H1 (cell line): ENCODE measurements around the gene SLC15A3. TPM values are rescaled to one million over a fixed set of nuclear protein-coding genes. Genes with fewer than 3 reads are reported as not detected.

Experiments
- CBX8 ChIP-seq: fragments of 300-800, 300-1000 bp; sonication (generic); IDR thresholded peaks from 2 replicates; pipeline ENCODE4 v1.7.1; 2016; ENCODE audit warnings: low read depth, low read length, borderline replicate concordance
- CEBPB ChIP-seq: IDR thresholded peaks from 2 replicates; pipeline ENCODE4 v1.6.1; 2012; ENCODE audit warnings: low read depth, low read length
- CTBP2 ChIP-seq: IDR thresholded peaks from 2 replicates; pipeline ENCODE4 v1.7.0; 2011; ENCODE audit warnings: borderline replicate concordance, mild to moderate bottlenecking, moderate library complexity, mixed read lengths, low read length; ENCODE audit not compliant: insufficient read depth, insufficient read length
- SRF ChIP-seq: IDR thresholded peaks from 2 replicates; pipeline ENCODE4 v1.6.1; 2011; ENCODE audit warnings: mild to moderate bottlenecking, low read depth, low read length, moderate library complexity
- TAF1 ChIP-seq: IDR thresholded peaks from 2 replicates; pipeline ENCODE4 v1.6.1; 2011; ENCODE audit warnings: mild to moderate bottlenecking, low read depth, low read length
- polyA plus RNA-seq, 7 experiments: library from polyadenylated mRNA; depleted of rRNA in 3 of 7; stranded (reverse) in 5 of 7; unstranded in 2 of 7; fragments of >200 nt in 5 of 7; fragments of 200-250 nt in 2 of 7; gene quantifications; 1 replicate in 5 of 7; 2 replicates in 1 of 7; 4 replicates in 1 of 7; pipeline versions ENCODE4 v1.2.1 to v1.2.3, GENCODE V29; 2011 to 2013; ENCODE audit warnings: missing spikeins in 2 of 7, mixed read lengths in 2 of 7
- total RNA-seq: library from RNA; stranded (reverse); fragmentation: NEBNext Ultra II Directional; extraction: Animal tissue kit (Norgen Biotek cat#: 25700); gene quantifications from 2 replicates; pipeline ENCODE4 v1.2.1, GENCODE V29; 2021

The SLC15A3 gene
- total and polyA plus RNA-seq, 2 of the 8 experiments (the other 6 are each of a cell fraction or from before 2014, with no cell fraction given), result 25.8 to 31.0 TPM

DNA sequence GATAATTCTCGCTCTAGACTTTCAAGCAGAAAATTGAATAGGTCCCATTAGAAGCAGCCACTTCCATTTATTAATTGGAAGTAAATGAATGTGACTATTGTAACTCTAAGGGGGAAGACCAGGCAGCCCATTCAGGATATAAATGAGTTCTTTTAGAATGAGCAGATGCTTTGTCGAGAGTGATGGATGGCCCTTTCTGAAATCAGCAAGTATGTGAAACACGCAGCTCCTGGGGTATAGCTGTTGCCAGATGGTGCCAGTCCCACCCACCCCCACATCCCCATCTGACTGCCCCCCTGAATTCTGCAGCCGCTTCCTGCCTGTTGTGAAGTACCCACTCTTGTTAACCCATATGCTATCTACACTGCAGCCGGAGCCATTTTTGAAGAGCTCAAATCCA, 3.7 kb downstream of the SLC15A3 start (continued):
- TF ChIP-seq TAF1 (no peak), SRF (no peak), CBX8 (no peak), CTBP2 (no peak), CEBPB (no peak)
- TF ChIP-seq, all 59 proteins: peak for 0
